ENCODE measurements around the gene BCO2. TPM values are rescaled to one million over a fixed set of nuclear protein-coding genes. Genes with fewer than 3 reads are reported as not detected.

Gene BCO2
- total RNA-seq, 2 donors from 2014 or later: 0.24 to 1.0 TPM

DNA sequence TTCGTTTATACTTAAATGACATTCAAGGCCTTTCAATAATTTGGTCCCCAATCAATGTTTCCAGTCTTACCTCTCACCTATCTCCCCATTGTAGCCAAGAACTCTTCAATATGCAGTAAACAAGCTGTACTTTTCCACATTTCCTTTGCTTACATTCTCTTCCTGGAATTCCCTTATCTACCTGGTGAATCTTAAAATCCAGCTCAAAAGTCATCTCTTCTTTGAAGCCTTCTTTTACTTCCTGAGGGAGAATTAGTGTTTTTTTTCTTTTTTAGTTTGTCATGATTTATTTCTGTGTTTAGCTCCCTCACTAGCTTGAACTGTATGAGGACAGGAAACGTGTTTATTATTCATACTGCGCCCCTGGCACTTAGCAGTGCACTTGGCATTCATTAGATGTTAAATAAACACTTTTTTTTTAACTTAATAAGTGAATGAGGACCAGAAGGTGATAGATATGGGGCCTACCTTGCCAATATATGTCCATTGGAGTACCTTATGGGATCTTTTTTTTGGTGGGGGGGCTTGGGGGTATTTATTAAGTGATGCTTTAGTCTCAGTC is 46.0 kb downstream of the BCO2 start:
- no peak overlapping the region for H3K4me3 ChIP-seq (ENCODE audit: low read length)
- no peaks in the 10 kb centered on the region for H3K4me1 ChIP-seq (ENCODE audit: control insufficient read depth, insufficient read depth, low read length)
- no peak overlapping the region for H3K4me3 Mint-ChIP-seq
- no peaks in the 10 kb centered on the region for H3K4me1 Mint-ChIP-seq
- H3K9me3 Mint-ChIP-seq: no peaks in the 10 kb centered on the region
- no peaks in the 10 kb centered on the region for H3K9me3 ChIP-seq (ENCODE audit: control insufficient read depth, low read length)
- no peaks in the 10 kb centered on the region for H3K36me3 Mint-ChIP-seq (ENCODE audit: low read depth)
- TF ChIP-seq, protein P1, sequence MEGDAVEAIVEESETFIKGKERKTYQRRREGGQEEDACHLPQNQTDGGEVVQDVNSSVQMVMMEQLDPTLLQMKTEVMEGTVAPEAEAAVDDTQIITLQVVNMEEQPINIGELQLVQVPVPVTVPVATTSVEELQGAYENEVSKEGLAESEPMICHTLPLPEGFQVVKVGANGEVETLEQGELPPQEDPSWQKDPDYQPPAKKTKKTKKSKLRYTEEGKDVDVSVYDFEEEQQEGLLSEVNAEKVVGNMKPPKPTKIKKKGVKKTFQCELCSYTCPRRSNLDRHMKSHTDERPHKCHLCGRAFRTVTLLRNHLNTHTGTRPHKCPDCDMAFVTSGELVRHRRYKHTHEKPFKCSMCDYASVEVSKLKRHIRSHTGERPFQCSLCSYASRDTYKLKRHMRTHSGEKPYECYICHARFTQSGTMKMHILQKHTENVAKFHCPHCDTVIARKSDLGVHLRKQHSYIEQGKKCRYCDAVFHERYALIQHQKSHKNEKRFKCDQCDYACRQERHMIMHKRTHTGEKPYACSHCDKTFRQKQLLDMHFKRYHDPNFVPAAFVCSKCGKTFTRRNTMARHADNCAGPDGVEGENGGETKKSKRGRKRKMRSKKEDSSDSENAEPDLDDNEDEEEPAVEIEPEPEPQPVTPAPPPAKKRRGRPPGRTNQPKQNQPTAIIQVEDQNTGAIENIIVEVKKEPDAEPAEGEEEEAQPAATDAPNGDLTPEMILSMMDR (conservative IDR thresholded peaks at IDR 0.05): no peak
- H3K27me3 Mint-ChIP-seq (ENCODE audit: insufficient read depth): peaks cover 26% of the 10 kb centered on the region
- no peak overlapping the region for H3K27ac Mint-ChIP-seq
- 77 to 100% methylated on average over 1 to 3 of the region's 3 CpGs for whole genome bisulfite sequencing, 2 experiments (ENCODE audit: insufficient coverage in 1 of 2, insufficient read length in 1 of 2)
- no peaks in the 10 kb centered on the region for H3K36me3 ChIP-seq (ENCODE audit: control insufficient read depth, insufficient read depth, low read length)
- no peak overlapping the region for H3K27ac ChIP-seq (ENCODE audit: low read depth, low read length)
- no peak for DNase-seq
- peaks cover 20% of the 10 kb centered on the region for H3K27me3 ChIP-seq (ENCODE audit: control insufficient read depth, insufficient read depth, low read length, poor library complexity, severe bottlenecking)
- H3K9ac ChIP-seq (ENCODE audit: extremely low read depth, low read length, poor library complexity, severe bottlenecking): no peak overlapping the region

DNA sequence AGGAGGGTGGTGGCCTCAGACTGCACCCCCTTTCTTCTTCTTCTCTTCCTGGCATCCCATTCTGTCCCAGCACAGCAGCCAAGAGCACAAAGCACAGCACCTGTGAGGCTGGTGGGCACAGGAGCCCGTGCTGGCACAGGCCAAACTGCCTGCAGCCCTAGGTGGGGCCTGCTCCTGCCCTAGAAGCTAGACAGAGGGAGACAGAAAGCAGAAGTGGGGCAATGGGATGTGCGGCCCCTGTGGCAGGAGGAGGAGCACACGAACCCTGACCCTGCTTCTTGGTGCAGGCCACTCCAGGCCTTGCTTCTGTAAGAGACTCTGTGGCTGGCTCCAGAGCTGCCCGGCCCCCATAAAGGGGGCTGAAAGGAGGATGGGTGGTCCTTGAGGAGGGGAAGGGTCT is 47.0 kb downstream of the BCO2 start:
- H3K27ac Mint-ChIP-seq: no peak overlapping the region
- H3K27me3 Mint-ChIP-seq (ENCODE audit: insufficient read depth): peaks cover 24% of the 10 kb centered on the region
- H3K36me3 Mint-ChIP-seq (ENCODE audit: low read depth): no peaks in the 10 kb centered on the region
- H3K4me3 Mint-ChIP-seq: no peak overlapping the region
- Histone ChIP-seq H3K27me3 (ENCODE audit: control insufficient read depth, insufficient read depth, low read length, poor library complexity, severe bottlenecking) (peaks cover 20% of the 10 kb centered on the region), H3K9me3 (ENCODE audit: control insufficient read depth, low read length) (no peaks in the 10 kb centered on the region), H3K36me3 (ENCODE audit: control insufficient read depth, insufficient read depth, low read length) (no peaks in the 10 kb centered on the region), H3K9ac (ENCODE audit: extremely low read depth, low read length, poor library complexity, severe bottlenecking) (no peak overlapping the region), H3K4me1 (ENCODE audit: control insufficient read depth, insufficient read depth, low read length) (no peaks in the 10 kb centered on the region), H3K4me3 (ENCODE audit: low read length) (no peak overlapping the region), H3K27ac (ENCODE audit: low read depth, low read length) (no peak overlapping the region)
- TF ChIP-seq, protein P1 (conservative IDR thresholded peaks at IDR 0.05): no peak
- no peak for DNase-seq
- peaks cover 4% of the 10 kb centered on the region for H3K4me1 Mint-ChIP-seq
- H3K9me3 Mint-ChIP-seq: no peaks in the 10 kb centered on the region
- WGBS, 2 experiments (ENCODE audit: insufficient coverage in 1 of 2, insufficient read length in 1 of 2): 64 to 83% methylated on average over 3 to 4 of the region's 4 CpGs

DNA sequence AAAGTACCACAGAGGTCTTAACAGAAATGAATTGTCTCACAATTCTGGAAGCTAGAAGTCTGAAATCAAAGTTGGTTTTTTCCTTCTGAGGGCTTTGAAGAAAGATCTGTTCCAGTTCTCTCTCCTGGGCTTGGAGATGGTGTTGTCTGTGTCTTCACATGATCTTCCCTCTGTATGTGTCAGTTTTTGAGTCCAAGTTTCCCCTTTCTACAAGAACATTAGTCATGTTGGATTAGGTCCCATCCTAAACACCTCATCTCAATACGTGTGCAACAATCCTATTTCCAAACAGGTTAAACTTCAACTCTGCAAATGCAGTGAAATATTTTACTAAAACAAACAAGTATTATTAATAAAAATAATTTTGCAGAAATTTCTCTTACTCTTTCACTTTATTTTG is 47.8 kb downstream of the BCO2 start:
- WGBS, 2 experiments (ENCODE audit: insufficient coverage in 1 of 2, insufficient read length in 1 of 2): 100% methylated on average over 1 of the region's 1 CpG; no CpG with 5 or more reads in 1 of the 2 experiments

More for the DNA sequence above, 47.8 kb downstream of the BCO2 start:
- Mint-ChIP-seq H3K27ac (no peak overlapping the region), H3K4me3 (no peak overlapping the region), H3K36me3 (ENCODE audit: low read depth) (no peaks in the 10 kb centered on the region), H3K4me1 (peaks cover 8% of the 10 kb centered on the region), H3K9me3 (no peaks in the 10 kb centered on the region), H3K27me3 (ENCODE audit: insufficient read depth) (peaks cover 22% of the 10 kb centered on the region)
- peaks cover 20% of the 10 kb centered on the region for H3K27me3 ChIP-seq (ENCODE audit: control insufficient read depth, insufficient read depth, low read length, poor library complexity, severe bottlenecking)
- H3K36me3 ChIP-seq (ENCODE audit: control insufficient read depth, insufficient read depth, low read length): peaks cover under 1% of the 10 kb centered on the region
- no peak overlapping the region for H3K4me3 ChIP-seq (ENCODE audit: low read length)
- H3K9ac ChIP-seq (ENCODE audit: extremely low read depth, low read length, poor library complexity, severe bottlenecking): no peak overlapping the region
- TF ChIP-seq, protein P1 (conservative IDR thresholded peaks at IDR 0.05): no peak
- no peak for DNase-seq
- no peaks in the 10 kb centered on the region for H3K9me3 ChIP-seq (ENCODE audit: control insufficient read depth, low read length)
- H3K27ac ChIP-seq (ENCODE audit: low read depth, low read length): no peak overlapping the region
- no peaks in the 10 kb centered on the region for H3K4me1 ChIP-seq (ENCODE audit: control insufficient read depth, insufficient read depth, low read length)
